AG04450 (cell line): ENCODE data around the gene PRKAG1. TPM values are rescaled to one million over a fixed set of nuclear protein-coding genes. Genes with fewer than 3 reads are reported as not detected.

ENCODE experiments used
- CTCF ChIA-PET: fragments of 300-600, 350-600 bp; formaldehyde crosslinking; extraction: SDS; loops from one replicate; lab custom pipeline; 2022; ENCODE audit warnings: antibody characterized with exemption, inconsistent platforms; lab: Charles Lee
- POLR2A ChIA-PET: fragments of 350-600 bp; formaldehyde crosslinking; extraction: SDS; loops from one replicate; lab custom pipeline; 2021; ENCODE audit warnings: antibody characterized with exemption, inconsistent platforms; lab: Yijun Ruan, JAX
- DNase-seq: peaks from one replicate; pipeline ENCODE4 v3.0.0-alpha.2; 2011; ENCODE audit warnings: low read depth, low spot score
- H3K27ac ChIP-seq: one replicate; pipeline ENCODE4 v1.5.1; 2012; ENCODE audit warnings: low read depth, low read length, control low read depth
- H3K27me3 ChIP-seq: one replicate; pipeline ENCODE4 v1.6.0; 2012; ENCODE audit warnings: low read length; ENCODE audit not compliant: control insufficient read depth, insufficient read depth
- H3K4me3 ChIP-seq: 2 replicates; pipeline ENCODE4 v1.5.1; 2011; ENCODE audit warnings: mild to moderate bottlenecking, low read depth, low read length, control low read depth
- H3K9me3 ChIP-seq: 2 replicates; pipeline ENCODE4 v1.5.1; 2012; ENCODE audit warnings: low read length; ENCODE audit not compliant: control insufficient read depth, insufficient read depth
- CTCF ChIP-seq: IDR thresholded peaks from 2 replicates; pipeline ENCODE4 v1.5.1; 2011; ENCODE audit warnings: low read depth, low read length, control low read depth, inconsistent platforms
- polyA plus RNA-seq: library from polyadenylated mRNA; depleted of rRNA; stranded (reverse); fragments of >200 nt; gene quantifications from 2 replicates; pipeline ENCODE4 v1.2.3, GENCODE V29; 2011

PRKAG1 gene
- polyA plus RNA-seq, 1 experiment: 130 TPM

GRCh38 chr12:48991247-48992050, 27.1 kb downstream of the PRKAG1 start:
- ChIA-PET POLR2A (interaction anchor here (0.6 kb wide), 1 partner anchor 63 kb away, joined by 6 read pairs; no protein-coding TSS in a partner anchor), CTCF (interaction anchor here (1.0 to 7.7 kb wide), 3 partner anchors 13 to 139 kb away, joined by 3 to 95 read pairs (median 7); partner anchors contain the start of genes DDX23 and WNT1)
- TF ChIP-seq CTCF: no peak
- Histone ChIP-seq H3K9me3 (no peaks in the 10 kb centered on the region), H3K4me3 (no peak overlapping the region), H3K27ac (no peak overlapping the region), H3K27me3 (peaks cover 39% of the 10 kb centered on the region)
- no peak for DNase-seq

GRCh38 chr12:48990552-48990951, 28.0 kb downstream of the PRKAG1 start:
- no peak for TF ChIP-seq CTCF
- no peak for DNase-seq
- CTCF ChIA-PET: interaction anchor here (1.0 to 7.7 kb wide), 3 partner anchors 12 to 138 kb away, joined by 3 to 95 read pairs (median 7); partner anchors contain the start of genes DDX23 and WNT1
- H3K27me3 ChIP-seq: peaks cover 48% of the 10 kb centered on the region
- H3K27ac ChIP-seq: no peak overlapping the region
- no peaks in the 10 kb centered on the region for H3K9me3 ChIP-seq
- POLR2A ChIA-PET: no interaction called here
- H3K4me3 ChIP-seq: no peak overlapping the region

GRCh38 chr12:48988030-48988649, 30.4 kb downstream of the PRKAG1 start:
- ChIA-PET CTCF (interaction anchor here (0.7 to 3.3 kb wide), 40 partner anchors 9 to 238 kb away, joined by 3 to 46 read pairs (median 4); partner anchors contain the start of genes ARF3, DDN, DDX23 and RND1), POLR2A (interaction anchor here (0.9 kb wide), 1 partner anchor 31 kb away, joined by 3 read pairs; the partner anchor contains the start of gene ARF3)
- peak; percentile 87 for TF ChIP-seq CTCF
- H3K9me3 ChIP-seq: no peaks in the 10 kb centered on the region
- no peak overlapping the region for H3K4me3 ChIP-seq
- no peak for DNase-seq
- no peak overlapping the region for H3K27ac ChIP-seq
- H3K27me3 ChIP-seq: peaks cover 61% of the 10 kb centered on the region

- no peaks in the 10 kb centered on the region for H3K9me3 ChIP-seq
- TF ChIP-seq CTCF: no peak
- no peak for DNase-seq
- POLR2A ChIA-PET: no interaction called here
- H3K4me3 ChIP-seq: no peak overlapping the region
- peaks cover 67% of the 10 kb centered on the region for H3K27me3 ChIP-seq
- CTCF ChIA-PET: interaction anchor here (0.8 to 3.3 kb wide), 4 partner anchors 9 to 134 kb away, joined by 3 to 46 read pairs (median 24); partner anchors contain the start of genes DDX23 and WNT1
- H3K27ac ChIP-seq: no peak overlapping the region
These were observed 31.8 kb downstream of the PRKAG1 start for GRCh38 chr12:48986720-48987291.
